ENCODE measurements around the gene SLC25A29.
"Not testable (repeated sequence)": the region's sequence is repeated elsewhere in the genome, so short reads cannot be mapped to it uniquely, and the experiment has no call there.

The SLC25A29 gene

GRCh38 chr14:100299238-100299560 is 7.0 kb downstream of the SLC25A29 start:
- Histone ChIP-seq H3K27me3 (ENCODE audit: control insufficient read depth, insufficient read depth, low read length) (no peaks in the 10 kb centered on the region), H3K9me3 (ENCODE audit: control insufficient read depth, insufficient read depth, low read length) (no peaks in the 10 kb centered on the region), H3K36me3 (ENCODE audit: control insufficient read depth, insufficient read depth, low read length) (peaks cover 6% of the 10 kb centered on the region; the same call in 1 of the 2 replicates), H3K27ac (ENCODE audit: low read length) (no peak overlapping the region), H3K4me3 (ENCODE audit: low read length) (no peak overlapping the region), H3K4me1 (ENCODE audit: control insufficient read depth, insufficient read depth, low read length) (peaks cover 4% of the 10 kb centered on the region)
- DNase-seq (ENCODE audit: low read depth, low spot score): no peak
- no CpG with 5 or more reads among the region's 6 CpGs for WGBS (ENCODE audit: insufficient coverage, insufficient read length)

GRCh38 chr14:100298551-100299237 is 7.5 kb downstream of the SLC25A29 start:
- WGBS (ENCODE audit: insufficient coverage, insufficient read length): no CpG with 5 or more reads among the region's 14 CpGs
- peaks cover 6% of the 10 kb centered on the region; the same call in 1 of the 2 replicates for H3K36me3 ChIP-seq (ENCODE audit: control insufficient read depth, insufficient read depth, low read length)
- DNase-seq (ENCODE audit: low read depth, low spot score): no peak
- no peaks in the 10 kb centered on the region for H3K9me3 ChIP-seq (ENCODE audit: control insufficient read depth, insufficient read depth, low read length)
- H3K4me3 ChIP-seq (ENCODE audit: low read length): no peak overlapping the region
- H3K27me3 ChIP-seq (ENCODE audit: control insufficient read depth, insufficient read depth, low read length): no peaks in the 10 kb centered on the region
- no peak overlapping the region for H3K27ac ChIP-seq (ENCODE audit: low read length)
- peaks cover 2% of the 10 kb centered on the region for H3K4me1 ChIP-seq (ENCODE audit: control insufficient read depth, insufficient read depth, low read length)

GRCh38 chr14:100297320-100298300 is 8.6 kb downstream of the SLC25A29 start:
- Histone ChIP-seq H3K4me3 (ENCODE audit: low read length) (no peak overlapping the region), H3K9me3 (ENCODE audit: control insufficient read depth, insufficient read depth, low read length) (no peaks in the 10 kb centered on the region), H3K27me3 (ENCODE audit: control insufficient read depth, insufficient read depth, low read length) (no peaks in the 10 kb centered on the region), H3K36me3 (ENCODE audit: control insufficient read depth, insufficient read depth, low read length) (peaks cover 12% of the 10 kb centered on the region), H3K4me1 (ENCODE audit: control insufficient read depth, insufficient read depth, low read length) (no peaks in the 10 kb centered on the region), H3K27ac (ENCODE audit: low read length) (no peak overlapping the region)
- no CpG with 5 or more reads among the region's 30 CpGs for WGBS (ENCODE audit: insufficient coverage, insufficient read length)
- no peak for DNase-seq (ENCODE audit: low read depth, low spot score)

GRCh38 chr14:100296729-100297128 is 9.5 kb downstream of the SLC25A29 start:
- H3K4me3 ChIP-seq (ENCODE audit: low read length): not testable (repeated sequence)

GRCh38 chr14:100296106-100296651 is 10.1 kb downstream of the SLC25A29 start:
- no peak overlapping the region for H3K4me3 ChIP-seq (ENCODE audit: low read length)
- H3K4me1 ChIP-seq (ENCODE audit: control insufficient read depth, insufficient read depth, low read length): no peaks in the 10 kb centered on the region
- H3K36me3 ChIP-seq (ENCODE audit: control insufficient read depth, insufficient read depth, low read length): peaks cover 25% of the 10 kb centered on the region
- no peak for DNase-seq (ENCODE audit: low read depth, low spot score)
- H3K27ac ChIP-seq (ENCODE audit: low read length): no peak overlapping the region
- no peaks in the 10 kb centered on the region for H3K27me3 ChIP-seq (ENCODE audit: control insufficient read depth, insufficient read depth, low read length)
- H3K9me3 ChIP-seq (ENCODE audit: control insufficient read depth, insufficient read depth, low read length): no peaks in the 10 kb centered on the region
- WGBS (ENCODE audit: insufficient coverage, insufficient read length): no CpG with 5 or more reads among the region's 9 CpGs

More at GRCh38 chr14:100296729-100297128, 9.5 kb downstream of the SLC25A29 start:
- not testable (repeated sequence) for H3K27me3 ChIP-seq (ENCODE audit: control insufficient read depth, insufficient read depth, low read length); H3K27ac ChIP-seq (ENCODE audit: low read length); DNase-seq (ENCODE audit: low read depth, low spot score); H3K9me3 ChIP-seq (ENCODE audit: control insufficient read depth, insufficient read depth, low read length); H3K4me1 ChIP-seq (ENCODE audit: control insufficient read depth, insufficient read depth, low read length)
- H3K36me3 ChIP-seq (ENCODE audit: control insufficient read depth, insufficient read depth, low read length): peaks cover 20% of the 10 kb centered on the region
- no CpG with 5 or more reads among the region's 11 CpGs for WGBS (ENCODE audit: insufficient coverage, insufficient read length)

- no peak for DNase-seq (ENCODE audit: low read depth, low spot score)
- H3K4me3 ChIP-seq (ENCODE audit: low read length): no peak overlapping the region
- 0 out of 2 replicates have a peak, but pooled peaks cover 1% of the 10 kb centered on the region for H3K4me1 ChIP-seq (ENCODE audit: control insufficient read depth, insufficient read depth, low read length)
- H3K9me3 ChIP-seq (ENCODE audit: control insufficient read depth, insufficient read depth, low read length): no peaks in the 10 kb centered on the region
- no peaks in the 10 kb centered on the region for H3K27me3 ChIP-seq (ENCODE audit: control insufficient read depth, insufficient read depth, low read length)
- no peak overlapping the region for H3K27ac ChIP-seq (ENCODE audit: low read length)
- H3K36me3 ChIP-seq (ENCODE audit: control insufficient read depth, insufficient read depth, low read length): peaks cover 31% of the 10 kb centered on the region
- no CpG with 5 or more reads among the region's 16 CpGs for WGBS (ENCODE audit: insufficient coverage, insufficient read length)
Measured at GRCh38 chr14:100295376-100296105, 10.7 kb downstream of the SLC25A29 start.

GRCh38 chr14:100294963-100295330 is 11.3 kb downstream of the SLC25A29 start:
- Histone ChIP-seq H3K27ac (ENCODE audit: low read length) (no peak overlapping the region), H3K36me3 (ENCODE audit: control insufficient read depth, insufficient read depth, low read length) (peaks cover 32% of the 10 kb centered on the region), H3K27me3 (ENCODE audit: control insufficient read depth, insufficient read depth, low read length) (no peaks in the 10 kb centered on the region), H3K9me3 (ENCODE audit: control insufficient read depth, insufficient read depth, low read length) (no peaks in the 10 kb centered on the region), H3K4me3 (ENCODE audit: low read length) (no peak overlapping the region), H3K4me1 (ENCODE audit: control insufficient read depth, insufficient read depth, low read length) (0 out of 2 replicates have a peak, but pooled peaks cover 1% of the 10 kb centered on the region)
- no CpG with 5 or more reads among the region's 2 CpGs for WGBS (ENCODE audit: insufficient coverage, insufficient read length)
- DNase-seq (ENCODE audit: low read depth, low spot score): no peak

- no peak overlapping the region for H3K4me3 ChIP-seq (ENCODE audit: low read length)
- no CpG with 5 or more reads among the region's 12 CpGs for WGBS (ENCODE audit: insufficient coverage, insufficient read length)
- peaks cover 32% of the 10 kb centered on the region for H3K36me3 ChIP-seq (ENCODE audit: control insufficient read depth, insufficient read depth, low read length)
- 0 out of 2 replicates have a peak, but pooled peaks cover 1% of the 10 kb centered on the region for H3K4me1 ChIP-seq (ENCODE audit: control insufficient read depth, insufficient read depth, low read length)
- no peaks in the 10 kb centered on the region for H3K27me3 ChIP-seq (ENCODE audit: control insufficient read depth, insufficient read depth, low read length)
- no peak overlapping the region for H3K27ac ChIP-seq (ENCODE audit: low read length)
- H3K9me3 ChIP-seq (ENCODE audit: control insufficient read depth, insufficient read depth, low read length): no peaks in the 10 kb centered on the region
- DNase-seq (ENCODE audit: low read depth, low spot score): no peak
Measured at GRCh38 chr14:100294213-100294962, 11.9 kb downstream of the SLC25A29 start.

GRCh38 chr14:100293497-100294212 is 12.6 kb downstream of the SLC25A29 start:
- H3K36me3 ChIP-seq (ENCODE audit: control insufficient read depth, insufficient read depth, low read length): peaks cover 30% of the 10 kb centered on the region
- H3K4me1 ChIP-seq (ENCODE audit: control insufficient read depth, insufficient read depth, low read length): peaks cover 3% of the 10 kb centered on the region; the same call in 1 of the 2 replicates
- WGBS (ENCODE audit: insufficient coverage, insufficient read length): no CpG with 5 or more reads among the region's 14 CpGs

More at GRCh38 chr14:100293497-100294212, 12.6 kb downstream of the SLC25A29 start:
- Histone ChIP-seq H3K27me3 (ENCODE audit: control insufficient read depth, insufficient read depth, low read length) (no peaks in the 10 kb centered on the region), H3K9me3 (ENCODE audit: control insufficient read depth, insufficient read depth, low read length) (no peaks in the 10 kb centered on the region), H3K4me3 (ENCODE audit: low read length) (no peak overlapping the region), H3K27ac (ENCODE audit: low read length) (no peak overlapping the region)
- DNase-seq (ENCODE audit: low read depth, low spot score): no peak

Measured in iPS DF 6.9 (cell line).